ENCODE measurements around the gene AFF3.
"Not testable (repeated sequence)": the region's sequence is repeated elsewhere in the genome, so short reads cannot be mapped to it uniquely, and the experiment has no call there.

Gene AFF3

DNA sequence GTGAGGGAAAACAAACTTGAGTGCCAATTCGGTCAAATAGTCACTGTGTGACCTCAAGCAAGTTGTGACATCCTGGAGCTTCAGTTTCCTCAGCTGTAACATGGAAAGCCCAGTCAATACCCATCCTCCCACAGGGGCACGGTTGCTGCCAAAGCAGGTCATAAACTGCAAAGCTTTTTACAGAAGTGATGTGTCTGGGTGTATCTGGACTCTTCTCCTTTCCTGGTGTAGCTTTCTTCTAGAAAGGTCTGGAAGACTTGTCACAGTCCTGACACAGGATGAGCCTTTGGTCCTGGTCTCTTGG is 4.2 kb upstream of the AFF3 start:
- no peak for DNase-seq

DNA sequence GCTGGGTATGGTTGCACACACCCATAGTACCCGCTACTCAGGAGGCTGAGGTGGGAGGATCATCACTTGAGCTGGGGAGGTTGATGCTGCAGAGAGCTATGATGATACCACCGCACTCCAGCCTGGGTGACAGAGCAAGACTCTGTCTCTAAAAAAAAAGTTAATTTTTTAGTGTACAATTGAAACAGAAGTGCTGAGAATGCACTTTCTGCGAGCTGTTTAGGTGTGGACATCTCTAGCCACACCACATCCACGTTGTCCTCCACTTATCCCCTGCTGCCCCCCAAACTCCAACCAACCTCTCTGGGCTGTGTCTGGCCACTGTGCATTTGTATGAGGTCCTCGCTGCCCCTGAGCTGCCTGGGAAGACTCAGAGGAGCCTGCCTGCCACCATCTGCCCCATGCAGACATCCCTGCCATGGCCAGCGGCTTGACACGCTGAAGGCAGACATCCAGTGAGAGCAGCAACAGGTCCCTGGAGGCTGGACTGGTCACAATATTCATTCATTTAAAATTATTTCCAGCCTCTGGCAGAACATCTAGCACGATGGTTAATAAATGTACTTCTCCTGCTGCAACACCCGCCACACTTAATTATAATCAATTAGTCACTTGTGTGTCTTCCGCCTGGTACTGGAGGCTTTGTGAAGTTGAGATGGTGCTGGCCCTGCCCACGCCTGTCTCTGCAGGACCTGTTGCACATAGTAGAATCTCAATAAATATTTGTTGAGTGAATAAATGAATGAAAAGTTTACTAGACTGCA is 3.7 kb upstream of the AFF3 start:
- no peak for DNase-seq

DNA sequence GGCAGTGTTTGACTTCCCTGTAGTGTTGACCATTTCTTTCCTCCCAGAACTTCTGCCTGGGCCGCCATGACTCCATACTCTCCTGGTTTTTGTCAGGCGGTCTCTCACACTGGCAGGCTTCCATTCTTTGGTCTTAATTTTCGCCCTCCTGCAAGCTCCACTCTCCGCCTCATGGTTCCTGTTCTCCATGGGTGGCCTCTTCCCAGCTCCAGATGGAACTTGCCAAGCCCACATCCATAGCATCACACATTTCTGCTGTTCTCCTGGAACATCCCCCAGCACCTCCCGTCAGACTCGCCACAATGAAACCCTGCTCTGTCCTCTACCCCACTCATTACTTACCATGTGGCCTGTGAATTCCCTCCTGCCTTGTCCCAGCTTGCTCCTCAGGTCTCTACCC is 896 bp upstream of the AFF3 start:
- DNase-seq: no peak

- no peak for DNase-seq
These were observed 484 bp downstream of the AFF3 start for GRCh38 chr2:100141906-100142305.

- DNase-seq: no peak
These were observed 1.8 kb downstream of the AFF3 start for GRCh38 chr2:100140582-100140981.

DNA sequence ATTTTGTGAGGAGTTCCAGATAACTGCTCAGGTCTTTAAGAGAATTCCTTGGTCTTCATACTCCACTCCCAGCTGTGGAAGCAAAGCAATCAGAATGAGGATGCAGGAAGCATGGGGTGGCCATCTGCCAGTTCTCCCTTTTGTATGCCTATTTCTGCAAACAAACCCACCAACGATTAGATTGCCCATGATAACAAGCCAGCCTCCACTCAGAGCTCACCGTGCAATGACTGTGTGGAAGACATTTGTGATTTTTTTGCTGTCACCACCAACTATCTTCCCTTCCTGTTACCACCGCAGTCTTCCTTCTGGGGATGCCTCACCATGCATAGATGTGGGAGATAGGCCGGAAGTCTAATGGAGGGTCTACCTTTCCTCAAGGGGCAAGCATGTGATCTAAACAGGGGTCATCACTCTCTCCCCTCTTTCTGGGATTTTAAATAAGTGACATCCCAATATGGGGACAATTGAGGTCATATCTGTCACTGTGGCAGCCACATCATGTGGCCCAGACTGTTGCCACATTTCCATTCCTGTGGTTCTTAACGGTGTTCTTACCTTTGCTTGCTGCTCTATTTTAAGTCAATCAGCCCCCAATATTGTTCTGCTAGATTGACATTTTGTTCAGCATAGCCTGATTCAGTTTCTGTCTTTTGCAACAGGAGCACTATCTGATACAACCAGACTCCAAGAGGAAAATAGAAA is 4.4 kb downstream of the AFF3 start:
- no peak for DNase-seq

- DNase-seq: no peak
These were observed 5.1 kb downstream of the AFF3 start for GRCh38 chr2:100137318-100137717.

GRCh38 chr2:100136310-100136709 is 6.1 kb downstream of the AFF3 start:
- no peak for DNase-seq

- DNase-seq: no peak
These were observed 7.0 kb downstream of the AFF3 start for GRCh38 chr2:100135415-100135814.

- no peak for DNase-seq
These were observed 11.6 kb downstream of the AFF3 start for GRCh38 chr2:100130595-100131391.

- DNase-seq: no peak
These were observed 15.4 kb downstream of the AFF3 start for GRCh38 chr2:100126897-100127401.

- no peak for DNase-seq
These were observed 16.2 kb downstream of the AFF3 start for GRCh38 chr2:100126201-100126600.

DNA sequence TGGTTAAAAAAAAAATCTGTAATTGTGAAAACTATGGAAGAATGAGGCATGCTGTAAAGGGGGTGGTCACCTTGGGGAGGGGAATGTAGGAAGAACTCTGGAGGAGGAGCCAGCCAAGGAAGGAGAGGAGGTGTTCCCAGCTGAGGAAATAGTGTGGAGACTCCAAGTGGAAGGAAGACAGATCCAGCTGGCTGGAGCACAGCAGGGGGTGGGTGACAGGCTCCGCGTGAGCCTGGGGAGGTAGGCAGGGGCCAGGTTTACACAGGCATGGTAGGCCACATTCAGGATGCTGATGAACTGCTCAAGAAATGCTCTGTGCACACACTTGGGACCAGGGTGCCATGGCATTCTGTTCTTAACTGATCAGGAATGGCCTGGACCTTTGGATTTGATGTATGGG is 16.8 kb downstream of the AFF3 start:
- DNase-seq: no peak

DNA sequence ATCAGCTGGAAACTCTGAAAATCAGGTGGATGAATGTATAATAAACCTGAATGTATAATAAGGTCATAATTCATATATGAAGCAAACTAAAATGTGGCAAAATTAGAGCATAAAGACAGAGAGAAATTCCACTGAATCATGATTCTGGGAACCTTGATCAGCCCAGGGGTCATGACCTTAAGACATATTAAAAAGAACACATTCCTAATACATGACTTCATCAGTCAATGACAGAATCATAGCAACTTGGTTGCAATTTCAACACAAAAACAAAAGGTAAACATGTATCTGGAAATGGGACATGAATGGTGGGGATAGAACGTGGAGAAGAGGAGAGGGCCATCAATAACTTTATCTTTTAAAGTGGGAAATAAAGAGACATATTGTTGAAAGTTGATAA is 17.6 kb downstream of the AFF3 start:
- no peak for DNase-seq

DNA sequence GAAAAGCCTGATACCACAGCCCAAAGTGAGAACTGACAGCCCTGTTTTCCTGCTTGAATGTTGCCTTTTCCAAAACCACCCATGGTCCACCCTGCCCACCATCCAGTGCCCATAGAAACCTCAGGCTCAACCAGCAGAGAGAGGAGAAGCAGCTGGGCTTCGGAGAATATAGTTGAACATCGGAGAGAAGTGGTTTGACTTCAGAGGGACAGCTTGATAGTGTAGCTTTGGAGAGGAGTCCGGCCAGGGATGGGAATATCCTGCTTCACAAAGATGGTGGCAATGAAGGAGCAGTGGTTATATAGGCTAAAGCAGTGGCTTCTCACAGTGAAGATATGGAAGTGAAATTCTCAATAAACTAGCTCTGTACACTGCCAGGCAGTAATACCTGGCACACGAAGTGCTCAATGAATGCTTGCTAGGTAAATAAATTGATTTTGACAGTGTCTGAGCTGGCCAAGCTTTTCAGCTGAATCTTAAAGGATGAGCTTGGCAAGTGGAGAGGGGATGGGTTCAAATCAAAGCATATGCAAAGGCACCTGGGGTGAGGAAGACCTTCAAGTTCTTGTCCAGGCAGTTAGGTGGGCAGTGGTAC is 21.2 kb downstream of the AFF3 start:
- DNase-seq: no peak

GRCh38 chr2:100119235-100119634 is 23.2 kb downstream of the AFF3 start:
- DNase-seq: no peak

DNA sequence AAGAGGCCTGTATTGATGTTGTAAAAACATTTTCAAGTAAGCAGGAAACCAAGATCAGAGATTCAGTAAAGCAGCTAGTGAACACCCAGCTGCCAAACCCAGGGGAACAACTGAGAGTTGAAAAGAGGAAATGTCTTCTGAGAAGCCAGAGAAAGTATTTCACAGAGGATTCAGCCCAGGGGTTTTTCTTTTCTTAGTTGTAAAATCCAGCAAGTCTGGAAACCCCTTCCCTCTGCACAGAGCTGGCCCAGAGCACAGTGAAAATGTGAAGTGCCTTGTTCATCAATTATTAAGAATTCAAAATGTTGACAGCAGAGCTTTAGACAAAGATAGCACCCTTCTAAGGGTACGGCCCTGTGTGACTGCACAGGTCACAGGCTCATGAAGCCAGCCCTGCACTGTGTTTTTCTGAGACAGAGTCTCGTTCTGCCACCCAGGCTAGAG is 28.4 kb downstream of the AFF3 start:
- DNase-seq: no peak

DNA sequence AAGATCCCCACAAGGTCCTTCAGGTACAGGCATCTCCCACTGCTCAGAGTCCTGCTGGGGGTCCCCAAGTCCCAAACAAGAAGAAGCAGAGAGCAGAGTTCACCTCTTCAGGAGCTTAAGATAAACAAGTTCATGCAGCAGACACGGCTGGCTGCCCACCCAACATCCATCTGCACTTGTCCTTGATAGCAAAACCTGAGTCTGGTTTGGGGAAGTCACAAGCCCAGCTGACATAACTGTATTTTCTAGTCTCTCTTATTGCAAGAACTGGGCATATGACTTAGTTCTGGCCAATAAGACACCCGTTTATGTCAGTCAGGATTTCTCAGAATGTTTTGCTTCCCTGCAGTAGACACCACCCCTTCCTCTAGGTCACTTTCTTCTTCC is 31.8 kb downstream of the AFF3 start:
- DNase-seq: no peak

DNA sequence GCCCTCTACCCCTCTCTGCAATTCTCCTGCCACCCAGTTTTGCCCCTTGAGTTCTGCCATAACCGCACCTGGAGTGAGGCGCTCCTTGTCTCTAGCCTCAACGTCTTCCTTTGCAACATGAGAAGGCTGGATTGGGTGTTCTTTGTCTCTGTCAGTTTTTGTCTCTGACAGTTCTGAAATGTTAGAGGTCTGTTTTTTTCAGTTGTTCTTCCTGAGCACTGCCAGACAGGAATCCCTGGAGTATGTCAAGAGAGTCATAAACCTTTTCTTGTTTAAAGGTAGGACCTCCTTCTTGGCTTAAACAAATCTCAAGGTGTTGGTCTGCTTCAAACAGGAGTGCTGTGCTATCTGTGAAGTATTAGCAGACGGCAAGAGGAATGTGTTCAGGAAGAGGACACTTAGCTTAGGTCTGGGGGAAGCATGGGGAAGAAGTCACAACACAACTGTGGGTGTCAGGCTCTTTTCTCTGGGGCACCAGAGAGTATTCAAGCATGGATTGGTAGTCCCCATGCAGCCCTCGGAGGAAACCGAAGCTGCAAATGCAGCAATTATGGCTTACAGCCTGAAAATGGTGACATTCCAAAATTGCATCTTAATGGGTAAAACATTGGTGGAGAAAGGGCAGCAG is 32.3 kb downstream of the AFF3 start:
- no peak for DNase-seq

DNA sequence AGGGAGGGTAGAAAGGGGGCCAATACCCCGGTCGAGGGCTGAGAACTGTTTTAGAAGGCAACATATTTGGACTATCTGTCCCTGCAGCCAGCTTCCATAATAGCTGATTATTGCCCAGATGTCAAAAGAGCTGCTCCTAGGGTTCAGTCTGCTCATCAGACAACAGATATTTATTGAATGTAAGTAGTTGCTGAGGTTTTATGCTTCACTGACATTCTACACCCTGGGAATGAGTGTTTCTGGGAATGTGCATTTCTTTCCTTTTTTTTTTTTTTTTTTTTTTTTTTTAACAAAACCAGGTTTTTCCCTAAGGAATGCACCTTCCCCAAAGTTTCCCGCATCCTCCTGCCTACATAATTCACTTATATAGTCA is 33.8 kb downstream of the AFF3 start:
- DNase-seq: not testable (repeated sequence)

GRCh38 chr2:100107906-100108647 is 34.3 kb downstream of the AFF3 start:
- DNase-seq: no peak

GRCh38 chr2:100107440-100107839 is 35.0 kb downstream of the AFF3 start:
- DNase-seq: no peak
